Kidney epithelial cell (primary cell): Measurements from ENCODE around the gene ARFRP1. TPM values are rescaled to one million over a fixed set of nuclear protein-coding genes. Genes with fewer than 3 reads are reported as not detected.

Experiments
- DNase-seq: peaks from one replicate; pipeline ENCODE4 v3.0.0-alpha.2; 2010; ENCODE audit warnings: low read depth
- H3K27me3 ChIP-seq: 2 replicates; pipeline ENCODE4 v1.6.0; 2011; ENCODE audit warnings: low read length; ENCODE audit not compliant: control insufficient read depth, insufficient read depth
- H3K36me3 ChIP-seq: 2 replicates; pipeline ENCODE4 v1.5.1; 2011; ENCODE audit warnings: low read length; ENCODE audit not compliant: control insufficient read depth, insufficient read depth
- H3K4me3 ChIP-seq: 2 replicates; pipeline ENCODE4 v1.5.1; 2011; ENCODE audit warnings: low read depth, mild to moderate bottlenecking, control low read depth, low read length
- total RNA-seq: library from RNA; depleted of rRNA; stranded (reverse); fragments of >200 nt; gene quantifications from 2 replicates; pipeline ENCODE4 v1.2.3, GENCODE V29; 2015
- TF ChIP-seq, protein P1 (sequence below): IDR thresholded peaks from 2 replicates; pipeline ENCODE4 v1.5.1; 2011; ENCODE audit warnings: mild to moderate bottlenecking, moderate library complexity, low read length, control low read depth, inconsistent platforms; ENCODE audit not compliant: insufficient read depth, poor library complexity, severe bottlenecking

ARFRP1 gene
- total RNA-seq, 1 donor from 2014 or later = 56.9 TPM

DNA sequence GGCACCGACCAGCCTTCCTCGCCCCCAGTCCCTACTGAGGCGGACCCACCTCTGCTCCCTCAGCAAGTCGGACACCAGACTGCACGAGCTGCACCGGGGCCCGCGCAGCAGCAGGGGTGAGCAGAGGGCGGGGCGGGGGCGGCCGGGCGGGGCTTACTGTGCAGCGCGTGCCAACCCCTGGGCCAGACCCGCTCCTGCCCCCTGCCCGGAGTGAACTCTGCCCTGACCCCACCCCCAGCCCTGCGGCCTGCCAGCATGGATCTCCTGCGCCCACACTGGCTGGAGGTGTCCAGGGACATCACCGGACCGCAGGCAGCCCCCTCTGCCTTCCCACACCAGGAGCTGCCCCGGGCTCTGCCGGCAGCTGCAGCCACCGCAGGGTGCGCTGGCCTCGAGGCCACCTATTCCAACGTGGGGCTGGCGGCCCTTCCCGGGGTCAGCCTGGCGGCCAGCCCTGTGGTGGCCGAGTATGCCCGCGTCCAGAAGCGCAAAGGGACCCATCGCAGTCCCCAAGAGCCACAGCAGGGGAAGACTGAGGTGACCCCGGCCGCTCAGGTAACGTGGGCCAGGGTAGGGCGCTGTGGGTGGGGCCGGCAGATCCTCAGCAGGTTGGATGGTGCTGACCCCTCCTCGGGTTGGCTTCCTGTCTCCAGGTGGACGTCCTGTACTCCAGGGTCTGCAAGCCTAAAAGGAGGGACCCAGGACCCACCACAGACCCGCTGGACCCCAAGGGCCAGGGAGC, 30.3 kb upstream of the ARFRP1 start:
- no peak for DNase-seq
- peaks cover 1% of the 10 kb centered on the region for H3K36me3 ChIP-seq
- no peak overlapping the region for H3K4me3 ChIP-seq
- TF ChIP-seq, protein P1, sequence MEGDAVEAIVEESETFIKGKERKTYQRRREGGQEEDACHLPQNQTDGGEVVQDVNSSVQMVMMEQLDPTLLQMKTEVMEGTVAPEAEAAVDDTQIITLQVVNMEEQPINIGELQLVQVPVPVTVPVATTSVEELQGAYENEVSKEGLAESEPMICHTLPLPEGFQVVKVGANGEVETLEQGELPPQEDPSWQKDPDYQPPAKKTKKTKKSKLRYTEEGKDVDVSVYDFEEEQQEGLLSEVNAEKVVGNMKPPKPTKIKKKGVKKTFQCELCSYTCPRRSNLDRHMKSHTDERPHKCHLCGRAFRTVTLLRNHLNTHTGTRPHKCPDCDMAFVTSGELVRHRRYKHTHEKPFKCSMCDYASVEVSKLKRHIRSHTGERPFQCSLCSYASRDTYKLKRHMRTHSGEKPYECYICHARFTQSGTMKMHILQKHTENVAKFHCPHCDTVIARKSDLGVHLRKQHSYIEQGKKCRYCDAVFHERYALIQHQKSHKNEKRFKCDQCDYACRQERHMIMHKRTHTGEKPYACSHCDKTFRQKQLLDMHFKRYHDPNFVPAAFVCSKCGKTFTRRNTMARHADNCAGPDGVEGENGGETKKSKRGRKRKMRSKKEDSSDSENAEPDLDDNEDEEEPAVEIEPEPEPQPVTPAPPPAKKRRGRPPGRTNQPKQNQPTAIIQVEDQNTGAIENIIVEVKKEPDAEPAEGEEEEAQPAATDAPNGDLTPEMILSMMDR = no peak
- H3K27me3 ChIP-seq = no peaks in the 10 kb centered on the region

DNA sequence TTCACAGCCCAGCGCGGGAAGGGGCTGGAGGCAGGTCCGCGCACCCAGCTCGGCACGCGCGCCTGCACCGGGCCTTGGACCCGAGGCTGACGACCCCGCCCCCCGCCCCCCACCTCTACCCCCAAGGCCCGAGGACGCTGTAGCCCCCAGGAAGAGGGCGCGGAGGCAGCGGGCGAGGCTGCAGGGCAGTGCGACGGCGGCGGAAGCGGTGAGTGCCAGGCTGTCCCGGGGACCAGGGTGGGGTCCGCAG, 29.8 kb upstream of the ARFRP1 start:
- DNase-seq = no peak
- Histone ChIP-seq H3K36me3 (peaks cover 1% of the 10 kb centered on the region), H3K27me3 (no peaks in the 10 kb centered on the region), H3K4me3 (no peak overlapping the region)
- TF ChIP-seq, protein P1 = no peak

DNA sequence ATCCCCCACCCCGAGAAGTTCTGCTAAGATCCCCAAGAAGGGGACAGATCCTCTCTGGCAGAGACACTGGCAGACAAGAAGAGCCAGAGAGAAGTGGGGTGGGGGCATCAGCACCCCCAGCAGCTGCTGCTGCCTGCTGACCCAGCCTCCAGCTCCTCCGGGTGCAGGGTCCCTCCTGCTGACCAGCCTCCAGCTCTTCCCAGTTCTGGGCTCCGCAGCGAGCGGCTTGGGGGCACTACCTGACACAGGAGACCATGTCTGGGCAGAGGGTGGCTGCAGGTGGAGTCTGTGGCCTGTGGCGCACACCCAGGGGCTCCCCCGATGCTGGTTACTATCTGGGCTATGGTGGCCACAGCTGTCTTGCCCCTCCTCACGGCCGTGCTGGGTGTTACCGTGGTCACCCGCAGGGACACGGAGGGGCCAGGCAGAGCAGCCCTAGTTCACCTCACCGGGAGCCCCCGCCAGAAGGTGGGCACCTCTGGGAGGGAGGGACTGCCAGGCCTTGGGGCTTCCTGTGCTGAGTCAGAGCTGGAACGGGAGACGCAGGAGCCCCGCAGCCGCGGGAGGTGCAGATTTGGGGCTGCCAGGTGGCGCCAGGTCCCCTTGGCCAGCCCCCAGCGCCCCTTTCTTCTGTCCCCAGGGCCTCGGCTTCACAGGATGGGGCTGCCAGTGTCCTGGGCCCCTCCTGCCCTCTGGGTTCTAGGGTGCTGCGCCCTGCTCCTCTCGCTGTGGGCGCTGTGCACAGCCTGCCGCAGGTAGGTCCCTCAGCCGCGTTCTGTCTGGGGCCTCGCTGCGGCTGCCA, 29.3 kb upstream of the ARFRP1 start:
- TF ChIP-seq, protein P1 = no peak
- Histone ChIP-seq H3K4me3 (no peak overlapping the region), H3K36me3 (peaks cover 1% of the 10 kb centered on the region), H3K27me3 (no peaks in the 10 kb centered on the region)
- no peak for DNase-seq

DNA sequence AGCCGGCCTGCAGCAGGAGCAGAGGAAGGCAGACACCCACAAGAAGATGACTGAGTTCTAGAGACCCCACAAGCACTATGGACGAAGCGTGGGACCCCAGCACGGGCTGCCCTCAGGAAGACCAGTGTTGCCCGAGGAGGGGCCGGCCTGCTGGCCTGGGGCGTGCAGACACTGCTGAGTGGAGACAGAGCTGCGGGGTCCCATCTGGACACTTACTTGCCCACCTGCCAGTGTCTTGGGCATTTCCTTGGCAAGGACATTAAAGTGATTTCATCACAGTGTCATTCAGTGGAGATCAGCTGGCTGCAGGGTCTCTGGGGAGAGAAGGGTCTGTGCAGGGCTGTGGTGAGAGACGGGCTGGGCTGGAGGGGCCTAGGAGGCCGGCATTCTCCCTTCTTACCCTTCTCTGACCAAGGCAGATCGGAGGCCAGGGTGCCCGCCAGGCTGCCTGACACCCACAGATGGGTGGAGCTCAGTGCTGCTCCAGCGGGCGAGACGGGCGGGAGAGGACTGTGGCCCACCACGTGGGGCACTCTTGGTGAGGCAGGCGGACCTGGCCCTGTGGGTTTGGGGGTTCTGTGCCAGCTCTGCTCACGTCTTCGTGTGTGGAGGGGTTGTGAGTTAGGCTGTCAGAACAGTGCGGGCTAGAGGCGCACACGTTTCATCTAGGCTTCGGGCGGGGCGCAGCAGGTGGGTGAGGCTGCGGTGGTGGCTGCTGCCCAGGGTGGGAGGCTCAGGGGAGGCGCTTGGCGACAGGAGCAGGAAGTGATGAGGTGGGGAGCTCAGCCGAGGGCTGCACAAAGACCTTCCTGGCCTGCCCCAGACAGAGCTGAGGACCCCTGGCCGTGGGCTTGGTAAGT, 28.3 kb upstream of the ARFRP1 start, which contains the start of gene LIME1:
Gene LIME1, plus strand, starts transcription at position 806 of the 860 bp plus-strand sequence. CDS start 886 bp downstream, outside the sequence.
- peaks cover 1% of the 10 kb centered on the region for H3K36me3 ChIP-seq
- H3K27me3 ChIP-seq = no peaks in the 10 kb centered on the region
- H3K4me3 ChIP-seq = no peak within 1 kb of the TSS
- DNase-seq = no peak
- TF ChIP-seq, protein P1 = no peak

- Histone ChIP-seq H3K27me3 (no peaks in the 10 kb centered on the region), H3K4me3 (no peak overlapping the region), H3K36me3 (peaks cover 1% of the 10 kb centered on the region)
- TF ChIP-seq, protein P1 = no peak
- DNase-seq = no peak
Observed at GRCh38 chr20:63734946-63735858, 27.4 kb upstream of the ARFRP1 start.
